Thymus (tissue), 11 donors: ENCODE measurements around the gene PCSK6. TPM values are rescaled to one million over a fixed set of nuclear protein-coding genes. Genes with fewer than 3 reads are reported as not detected.
"Not testable (repeated sequence)": the region's sequence is repeated elsewhere in the genome, so short reads cannot be mapped to it uniquely, and the experiment has no call there.

Experiments
- DNase-seq, 9 donors: peaks; one replicate each; pipeline ENCODE4 v3.0.0-alpha.2; 2013; ENCODE audit warnings: low spot score in 9 of 9, low read depth in 6 of 9, missing footprints in 1 of 9
- H3K27ac ChIP-seq, 2 donors: one replicate each; pipeline ENCODE4 v1.5.1; 2013; ENCODE audit warnings: control low read depth in 1 of 2, low read depth in 1 of 2, low read length in 1 of 2, mild to moderate bottlenecking in 1 of 2, moderate library complexity in 1 of 2
- H3K27me3 ChIP-seq, 2 donors: one replicate each; pipeline ENCODE4 v1.5.1; 2013; ENCODE audit warnings: low read length in 1 of 2; ENCODE audit not compliant: control insufficient read depth in 2 of 2, insufficient read depth in 1 of 2
- H3K36me3 ChIP-seq, 2 donors: one replicate each; pipeline ENCODE4 v1.5.1; 2013; ENCODE audit warnings: low read length in 1 of 2, mild to moderate bottlenecking in 1 of 2, moderate library complexity in 1 of 2; ENCODE audit not compliant: control insufficient read depth in 2 of 2, insufficient read depth in 2 of 2
- H3K4me1 ChIP-seq, 2 donors: one replicate each; pipeline ENCODE4 v1.5.1; 2013; ENCODE audit warnings: low read length in 2 of 2; ENCODE audit not compliant: control insufficient read depth in 2 of 2, insufficient read depth in 2 of 2
- H3K4me3 ChIP-seq, 2 donors: one replicate each; pipeline ENCODE4 v1.5.1; 2013; ENCODE audit warnings: low read length in 2 of 2, control low read depth in 1 of 2, mild to moderate bottlenecking in 1 of 2
- H3K9me3 ChIP-seq, 2 donors: one replicate each; pipeline ENCODE4 v1.5.1; 2013; ENCODE audit warnings: low read length in 1 of 2, mild to moderate bottlenecking in 1 of 2; ENCODE audit not compliant: control insufficient read depth in 2 of 2, insufficient read depth in 1 of 2
- WGBS: extraction: QIAGEN DNeasy Blood & Tissue Kit; methylation state at CpG from one replicate; pipeline ENCODE4 v1.1.7; 2013; 5-methylcytosine and 5-hydroxymethylcytosine counted together
- polyA plus RNA-seq: library from polyadenylated mRNA; stranded (reverse); fragments of 200-250 nt; gene quantifications from one replicate; pipeline ENCODE4 v1.2.3, GENCODE V29; 2013
- total RNA-seq: library from RNA; stranded (reverse); fragments of 120-200 nt; gene quantifications from one replicate; pipeline ENCODE4 v1.2.4, GENCODE V29; 2013
- donor health status: healthy.

Gene PCSK6
- total and polyA plus RNA-seq, 2 donors, result 10.1 to 10.5 TPM

- no peak for DNase-seq
- Histone ChIP-seq H3K9me3 (no peaks in the 10 kb centered on the region), H3K36me3 (no peaks in the 10 kb centered on the region), H3K27me3 (no peaks in the 10 kb centered on the region), H3K4me1 (no peaks in the 10 kb centered on the region), H3K27ac (no peak overlapping the region), H3K4me3 (no peak overlapping the region)
- WGBS, result 90% methylated on average over 13 of the region's 13 CpGs
Observed at GRCh38 chr15:101378879-101379278, 110.6 kb downstream of the PCSK6 start.

DNA sequence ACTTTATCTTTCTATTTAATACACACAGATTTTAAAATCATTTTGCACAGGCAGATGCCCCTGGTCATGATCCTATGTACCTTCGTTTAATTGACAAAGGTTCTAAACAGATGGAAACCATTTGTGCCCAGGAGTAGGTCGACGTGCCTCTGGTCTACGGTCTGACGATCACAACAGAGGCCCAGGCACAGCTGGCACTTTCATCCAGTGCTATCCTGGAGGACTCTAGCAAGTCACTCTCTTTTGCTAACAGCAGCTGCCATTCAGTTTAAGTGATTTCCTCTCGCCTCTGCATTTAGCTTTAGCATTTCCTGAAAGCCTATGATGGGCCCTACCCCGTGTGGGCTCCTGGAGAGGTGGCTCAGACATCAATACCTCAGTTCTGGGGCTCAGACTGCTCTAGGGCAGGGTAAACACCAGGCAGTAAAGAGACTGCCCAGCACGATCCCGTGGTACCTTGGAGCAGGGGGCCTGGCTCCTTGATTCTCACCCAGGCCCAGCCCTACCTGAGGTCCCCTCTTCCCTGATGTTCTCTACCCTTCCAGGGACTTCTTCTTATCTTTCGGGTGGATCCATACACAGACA, 111.2 kb downstream of the PCSK6 start:
- Histone ChIP-seq H3K9me3 (no peaks in the 10 kb centered on the region), H3K27ac (no peak overlapping the region), H3K4me1 (no peaks in the 10 kb centered on the region), H3K36me3 (no peaks in the 10 kb centered on the region), H3K27me3 (peaks cover 0 to under 1% of the 10 kb centered on the region in 2 donors), H3K4me3 (no peak overlapping the region)
- 75% methylated on average over 10 of the region's 10 CpGs for WGBS
- DNase-seq, result no peak

GRCh38 chr15:101376615-101377395, 112.7 kb downstream of the PCSK6 start:
- H3K36me3 ChIP-seq, result no peaks in the 10 kb centered on the region
- no peaks in the 10 kb centered on the region for H3K9me3 ChIP-seq
- no peak overlapping the region for H3K4me3 ChIP-seq
- H3K4me1 ChIP-seq, result no peaks in the 10 kb centered on the region
- no peak overlapping the region for H3K27ac ChIP-seq
- 85% methylated on average over 14 of the region's 14 CpGs for WGBS
- peak in 1 of 9 donors; percentile 9 for DNase-seq
- H3K27me3 ChIP-seq, result peaks cover 0 to 8% of the 10 kb centered on the region in 2 donors

DNA sequence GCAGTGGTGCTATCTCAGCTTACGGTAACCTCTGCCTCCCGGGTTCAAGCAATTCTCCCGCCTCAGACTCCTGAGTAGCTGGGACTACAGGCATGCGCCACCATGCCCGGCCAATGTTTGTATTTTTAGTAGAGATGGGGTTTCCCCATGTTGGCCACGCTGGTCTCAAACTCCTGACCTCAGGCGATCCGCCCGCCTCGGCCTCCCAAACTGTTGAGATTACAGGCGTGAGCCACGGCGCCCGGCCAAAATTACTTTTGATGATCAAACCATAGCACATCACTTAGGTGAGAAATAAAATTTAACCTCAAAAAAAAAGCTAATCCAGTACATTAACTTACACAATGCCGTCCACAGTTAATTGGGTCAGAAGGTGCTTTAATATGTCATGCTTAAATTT, 114.5 kb downstream of the PCSK6 start:
- not testable (repeated sequence) for H3K4me1 ChIP-seq, DNase-seq, H3K4me3 ChIP-seq, H3K27me3 ChIP-seq, H3K27ac ChIP-seq, H3K36me3 ChIP-seq, H3K9me3 ChIP-seq
- WGBS, result 94% methylated on average over 15 of the region's 15 CpGs

GRCh38 chr15:101374326-101374725, 115.2 kb downstream of the PCSK6 start:
- H3K36me3 ChIP-seq, result no peaks in the 10 kb centered on the region
- no peak for DNase-seq
- H3K27me3 ChIP-seq, result peaks cover 0 to 8% of the 10 kb centered on the region in 2 donors
- 97% methylated on average over 6 of the region's 6 CpGs for WGBS
- no peak overlapping the region for H3K27ac ChIP-seq
- no peaks in the 10 kb centered on the region for H3K4me1 ChIP-seq
- H3K4me3 ChIP-seq, result no peak overlapping the region
- H3K9me3 ChIP-seq, result no peaks in the 10 kb centered on the region

DNA sequence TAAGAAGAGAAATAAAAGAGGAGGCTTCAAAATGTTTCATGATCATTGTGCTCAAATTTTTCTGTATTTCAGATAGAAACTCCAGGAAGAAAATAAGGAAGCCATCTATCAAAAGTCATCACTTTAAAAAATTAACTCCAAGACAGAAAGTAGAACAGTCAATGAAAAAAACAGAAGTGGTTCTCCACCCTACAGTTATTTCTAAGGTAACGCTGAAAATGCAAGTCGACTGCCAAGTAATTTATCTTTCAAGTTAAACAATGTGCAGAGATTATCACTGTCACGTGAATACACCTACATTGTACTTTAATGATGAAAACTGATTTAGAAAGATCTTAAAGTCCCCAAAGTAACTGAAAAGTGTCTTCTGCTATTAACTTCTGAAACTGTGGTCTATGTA, 115.9 kb downstream of the PCSK6 start:
- Histone ChIP-seq H3K27ac (no peak overlapping the region), H3K27me3 (peaks cover 0 to 8% of the 10 kb centered on the region in 2 donors), H3K36me3 (no peaks in the 10 kb centered on the region), H3K9me3 (no peaks in the 10 kb centered on the region), H3K4me3 (no peak overlapping the region), H3K4me1 (no peaks in the 10 kb centered on the region)
- WGBS, result 5% methylated on average over 3 of the region's 3 CpGs
- no peak for DNase-seq

DNA sequence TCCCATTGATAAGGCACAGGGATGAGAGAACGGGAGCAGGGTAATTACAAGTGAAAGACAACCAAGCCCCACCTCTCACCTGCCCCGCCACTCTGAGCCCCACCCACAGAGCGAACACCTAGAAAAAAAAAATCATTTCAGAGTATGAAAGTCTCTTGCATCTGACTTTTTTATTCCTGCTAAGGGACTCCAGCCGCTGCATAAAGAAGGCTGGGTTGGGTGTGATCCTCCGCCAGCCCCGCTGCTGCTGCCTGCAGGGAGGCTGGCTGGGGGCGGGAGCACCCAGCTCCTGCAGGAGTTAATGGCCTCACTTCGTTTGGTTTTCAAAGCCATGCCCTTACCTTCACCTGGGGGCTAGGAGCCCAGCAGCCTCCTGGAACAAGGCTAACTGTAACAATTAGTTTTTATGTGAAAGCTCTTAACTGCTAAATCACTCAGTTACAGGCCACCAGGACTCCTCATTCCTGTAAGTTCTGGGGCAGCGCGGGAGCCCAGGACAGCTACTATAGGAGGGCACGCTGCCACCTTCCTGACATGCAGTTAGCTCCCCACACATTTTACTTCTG, 116.5 kb downstream of the PCSK6 start:
- Histone ChIP-seq H3K36me3 (no peaks in the 10 kb centered on the region), H3K27ac (no peak overlapping the region), H3K4me1 (no peaks in the 10 kb centered on the region), H3K4me3 (no peak overlapping the region), H3K27me3 (peaks cover 0 to 8% of the 10 kb centered on the region in 2 donors), H3K9me3 (no peaks in the 10 kb centered on the region)
- WGBS, result 31% methylated on average over 11 of the region's 11 CpGs
- DNase-seq, result no peak

GRCh38 chr15:101372149-101372577, 117.3 kb downstream of the PCSK6 start:
- no peak for DNase-seq
- no peak overlapping the region for H3K27ac ChIP-seq
- 94% methylated on average over 13 of the region's 13 CpGs for WGBS
- H3K27me3 ChIP-seq, result peaks cover 0 to 8% of the 10 kb centered on the region in 2 donors
- H3K9me3 ChIP-seq, result no peaks in the 10 kb centered on the region
- no peak overlapping the region for H3K4me3 ChIP-seq
- no peaks in the 10 kb centered on the region for H3K36me3 ChIP-seq
- H3K4me1 ChIP-seq, result no peaks in the 10 kb centered on the region

DNA sequence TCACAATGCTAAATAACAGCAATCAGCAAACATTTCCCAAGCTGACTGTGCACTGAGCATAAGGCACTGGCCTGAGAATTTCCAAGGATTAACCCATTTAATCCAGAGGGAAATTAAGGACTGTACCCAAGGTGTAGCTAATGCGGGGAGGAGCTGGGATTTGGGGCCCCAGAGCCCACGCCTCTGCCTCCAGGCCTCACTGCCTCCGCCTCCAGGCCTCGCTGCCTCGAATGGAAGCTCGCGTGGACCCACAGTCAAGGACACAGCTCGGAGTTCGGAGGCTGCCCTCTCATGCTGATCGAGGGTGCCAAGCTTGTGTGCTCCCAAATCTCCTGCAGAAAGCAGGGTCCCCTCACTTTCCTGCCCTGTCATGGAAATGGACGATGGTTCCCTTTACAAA, 118.0 kb downstream of the PCSK6 start:
- H3K9me3 ChIP-seq, result no peaks in the 10 kb centered on the region
- DNase-seq, result no peak
- H3K36me3 ChIP-seq, result no peaks in the 10 kb centered on the region
- no peak overlapping the region for H3K4me3 ChIP-seq
- no peaks in the 10 kb centered on the region for H3K4me1 ChIP-seq
- H3K27me3 ChIP-seq, result peaks cover 0 to 8% of the 10 kb centered on the region in 2 donors
- no peak overlapping the region for H3K27ac ChIP-seq
- 97% methylated on average over 11 of the region's 11 CpGs for WGBS
